HL-60 (cell line): Measurements from ENCODE around the gene CARMIL1.

Experiments used
- DNase-seq, 2 experiments: peaks; one replicate each; pipeline ENCODE4 v3.0.0-alpha.2; 2010 to 2020; ENCODE audit warnings: low read depth in 1 of 2, low spot score in 1 of 2
- H3K27ac ChIP-seq: fragments of 250-450 bp; sonication (Bioruptor Pico); replicated peaks from 2 replicates; pipeline ENCODE4 v1.5.1; 2020; ENCODE audit warnings: mild to moderate bottlenecking, moderate library complexity
- H3K27me3 ChIP-seq: fragments of 250-450 bp; sonication (Bioruptor Pico); 2 replicates; pipeline ENCODE4 v1.5.1; 2021; ENCODE audit warnings: mild to moderate bottlenecking, moderate library complexity; ENCODE audit not compliant: insufficient read depth, poor library complexity, severe bottlenecking
- H3K4me3 ChIP-seq: replicated peaks from 2 replicates; pipeline ENCODE4 v1.5.1; 2011; ENCODE audit warnings: mild to moderate bottlenecking, control low read depth, low read length; ENCODE audit not compliant: insufficient read depth
- CTCF ChIP-seq: IDR thresholded peaks from one replicate; pipeline ENCODE4 v1.5.1; 2011; ENCODE audit warnings: low read length, control low read depth, inconsistent platforms; ENCODE audit not compliant: insufficient read depth
- GABPA ChIP-seq: IDR thresholded peaks from 2 replicates; pipeline ENCODE4 v1.6.1; 2012; ENCODE audit warnings: low read depth
- POLR2AphosphoS5 ChIP-seq: IDR thresholded peaks from 2 replicates; pipeline ENCODE4 v1.6.1; 2012; ENCODE audit warnings: low read depth
- REST ChIP-seq: IDR thresholded peaks from 2 replicates; pipeline ENCODE4 v1.6.1; 2012; ENCODE audit warnings: low read depth; ENCODE audit not compliant: insufficient replicate concordance
- SPI1 ChIP-seq: IDR thresholded peaks from 2 replicates; pipeline ENCODE4 v1.6.1; 2012; ENCODE audit warnings: low read depth, mild to moderate bottlenecking, borderline replicate concordance

The CARMIL1 gene

GRCh38 chr6:25519856-25520255, 240.7 kb downstream of the CARMIL1 start:
- DNase-seq, result no peak
- H3K27me3 ChIP-seq, result no peaks in the 10 kb centered on the region
- H3K27ac ChIP-seq, result no peak overlapping the region
- TF ChIP-seq REST (no peak), POLR2AphosphoS5 (no peak), CTCF (no peak), SPI1 (no peak), GABPA (no peak)
- H3K4me3 ChIP-seq, result no peak overlapping the region

- no peak for DNase-seq
- Histone ChIP-seq H3K4me3 (no peak overlapping the region), H3K27me3 (no peaks in the 10 kb centered on the region), H3K27ac (no peak overlapping the region)
- no peak for TF ChIP-seq CTCF
- no peak for TF ChIP-seq SPI1
- no peak for TF ChIP-seq REST
- TF ChIP-seq POLR2AphosphoS5, result no peak
- no peak for TF ChIP-seq GABPA
Observed at GRCh38 chr6:25524542-25524941, 245.4 kb downstream of the CARMIL1 start.

GRCh38 chr6:25525078-25525477, 245.9 kb downstream of the CARMIL1 start:
- Histone ChIP-seq H3K27me3 (no peaks in the 10 kb centered on the region), H3K27ac (no peak overlapping the region), H3K4me3 (no peak overlapping the region)
- TF ChIP-seq CTCF, result no peak
- TF ChIP-seq REST, result no peak
- no peak for TF ChIP-seq POLR2AphosphoS5
- no peak for TF ChIP-seq GABPA
- no peak for TF ChIP-seq SPI1
- DNase-seq, result no peak
